Activated T-helper 1 cell treated with anti-CD3 and anti-CD28 coated beads, Interleukin-12 subunit alpha, Interleukin-12 subunit beta, Interleukin-2, Interleukin-4 antibody, amounts not matched to agents 30 ng/mL and 10 ng/mL and 1 ng/mL, durations not matched to agents 14 hours and 24 hours and 36 hours (primary cell): Measurements from ENCODE around the gene LIMS2. TPM values are rescaled to one million over a fixed set of nuclear protein-coding genes. Genes with fewer than 3 reads are reported as not detected.

ENCODE experiments used
- DNase-seq: peaks from one replicate; pipeline ENCODE4 v3.0.0; 2021; ENCODE audit warnings: low spot score
- H3K27ac Mint-ChIP-seq: one replicate; pipeline ENCODE4 v1.8.0; 2021; ENCODE audit warnings: mild to moderate bottlenecking, mixed read lengths
- H3K27me3 Mint-ChIP-seq: one replicate; pipeline ENCODE4 v1.8.0; 2022; ENCODE audit warnings: mild to moderate bottlenecking, moderate library complexity, mixed read lengths; ENCODE audit not compliant: insufficient read depth
- H3K36me3 Mint-ChIP-seq: one replicate; pipeline ENCODE4 v1.8.0; 2021; ENCODE audit warnings: low read depth, mixed read lengths
- H3K4me1 Mint-ChIP-seq: one replicate; pipeline ENCODE4 v1.8.0; 2021; ENCODE audit warnings: low read depth, mixed read lengths
- H3K4me3 Mint-ChIP-seq: one replicate; pipeline ENCODE4 v1.8.0; 2021; ENCODE audit warnings: mild to moderate bottlenecking, moderate library complexity, mixed read lengths
- H3K9me3 Mint-ChIP-seq: one replicate; pipeline ENCODE4 v1.8.0; 2021; ENCODE audit warnings: mixed read lengths
- intact Hi-C: fragments of 100-400 bp; cut with micrococcal nuclease; formaldehyde crosslinking; loops from one replicate; pipeline ENCODE4 v1.15.1; 2024
- total RNA-seq: library from RNA; stranded (reverse); gene quantifications from 2 replicates; pipeline ENCODE4 v1.2.3, GENCODE V29; 2022

Gene LIMS2
- total RNA-seq, 1 donor from 2014 or later = 5.1 TPM

DNA sequence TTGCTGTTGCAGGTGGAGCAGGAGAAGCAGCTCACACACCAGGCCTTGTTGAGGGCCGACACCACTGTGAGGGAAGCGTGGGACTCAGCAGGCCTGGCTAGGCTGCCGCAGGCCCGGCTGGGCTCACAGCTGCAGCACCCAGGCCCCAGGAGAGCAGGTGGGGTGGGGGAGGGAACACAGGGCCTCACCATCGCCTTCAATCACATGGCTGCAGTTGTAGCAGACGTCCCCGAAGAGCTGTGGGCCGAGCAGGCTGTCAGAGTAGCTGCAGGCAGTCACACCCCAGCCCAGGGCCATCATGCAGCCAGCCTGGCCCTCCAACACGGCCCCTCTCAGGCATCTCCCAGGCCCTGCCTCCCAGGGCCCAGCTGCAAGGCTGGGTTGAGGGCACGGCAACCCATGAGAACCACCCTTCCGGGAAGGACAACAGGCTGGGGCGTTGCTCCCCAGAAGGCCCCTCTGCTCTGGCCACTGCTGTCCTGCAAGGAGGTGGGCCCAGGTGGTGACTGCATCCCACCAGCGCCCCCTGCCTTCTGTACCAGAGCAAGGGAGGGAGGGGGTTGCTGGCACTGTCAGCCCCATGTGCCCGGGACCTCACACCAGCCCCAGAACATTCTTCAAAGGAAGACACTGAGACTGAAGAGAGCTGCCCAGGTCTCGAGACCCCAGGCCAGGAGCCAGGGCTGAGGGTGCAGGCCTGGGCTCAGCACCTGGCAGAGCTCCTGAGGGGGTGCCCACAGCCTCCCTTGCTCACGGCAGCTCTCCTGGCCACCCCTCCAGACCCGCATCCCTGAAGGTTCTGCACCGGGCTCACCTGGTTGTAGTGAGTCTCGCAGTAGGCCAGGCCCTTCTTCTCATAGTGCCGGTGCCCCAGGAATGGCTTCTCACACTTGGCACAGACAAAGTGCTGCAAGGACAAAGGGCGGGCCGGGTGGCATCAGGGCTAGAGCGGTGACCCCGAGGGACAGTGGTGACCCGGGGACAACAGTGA lies 35.0 kb downstream of the LIMS2 start:
- Mint-ChIP-seq H3K36me3 (no peaks in the 10 kb centered on the region), H3K4me1 (peaks cover 7% of the 10 kb centered on the region), H3K4me3 (peak overlapping the region; percentile 49), H3K9me3 (no peaks in the 10 kb centered on the region), H3K27me3 (no peaks in the 10 kb centered on the region), H3K27ac (peak overlapping the region; percentile 70)
- intact Hi-C loops = loop anchor here (2.0 to 10.0 kb wide), 2 partner anchors 114 to 316 kb away; partner anchors contain the start of gene IWS1
- no peak for DNase-seq

DNA sequence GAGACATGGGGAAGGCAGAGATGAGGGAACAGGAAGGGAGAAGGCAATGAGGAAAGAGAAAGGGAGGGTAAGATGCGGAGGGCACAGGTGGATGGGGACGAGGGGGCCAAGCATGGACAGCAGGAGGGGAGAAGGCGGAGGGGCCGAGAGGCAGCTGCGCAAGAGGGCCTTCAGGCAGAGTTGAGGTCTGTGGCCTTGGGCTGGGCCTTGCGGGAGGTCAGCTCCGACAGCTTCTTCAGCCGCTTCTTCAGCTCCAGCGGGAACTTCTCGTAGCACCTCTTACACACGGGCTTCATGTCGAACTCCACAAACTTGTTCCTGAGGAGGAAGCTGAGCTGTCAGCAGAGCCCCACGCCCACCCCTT lies 36.2 kb downstream of the LIMS2 start:
- DNase-seq = no peak
- no peak overlapping the region for H3K27ac Mint-ChIP-seq
- no peaks in the 10 kb centered on the region for H3K36me3 Mint-ChIP-seq
- H3K4me3 Mint-ChIP-seq = no peak overlapping the region
- H3K27me3 Mint-ChIP-seq = no peaks in the 10 kb centered on the region
- H3K9me3 Mint-ChIP-seq = no peaks in the 10 kb centered on the region
- peaks cover 7% of the 10 kb centered on the region for H3K4me1 Mint-ChIP-seq
- intact Hi-C loops = no loop called here

DNA sequence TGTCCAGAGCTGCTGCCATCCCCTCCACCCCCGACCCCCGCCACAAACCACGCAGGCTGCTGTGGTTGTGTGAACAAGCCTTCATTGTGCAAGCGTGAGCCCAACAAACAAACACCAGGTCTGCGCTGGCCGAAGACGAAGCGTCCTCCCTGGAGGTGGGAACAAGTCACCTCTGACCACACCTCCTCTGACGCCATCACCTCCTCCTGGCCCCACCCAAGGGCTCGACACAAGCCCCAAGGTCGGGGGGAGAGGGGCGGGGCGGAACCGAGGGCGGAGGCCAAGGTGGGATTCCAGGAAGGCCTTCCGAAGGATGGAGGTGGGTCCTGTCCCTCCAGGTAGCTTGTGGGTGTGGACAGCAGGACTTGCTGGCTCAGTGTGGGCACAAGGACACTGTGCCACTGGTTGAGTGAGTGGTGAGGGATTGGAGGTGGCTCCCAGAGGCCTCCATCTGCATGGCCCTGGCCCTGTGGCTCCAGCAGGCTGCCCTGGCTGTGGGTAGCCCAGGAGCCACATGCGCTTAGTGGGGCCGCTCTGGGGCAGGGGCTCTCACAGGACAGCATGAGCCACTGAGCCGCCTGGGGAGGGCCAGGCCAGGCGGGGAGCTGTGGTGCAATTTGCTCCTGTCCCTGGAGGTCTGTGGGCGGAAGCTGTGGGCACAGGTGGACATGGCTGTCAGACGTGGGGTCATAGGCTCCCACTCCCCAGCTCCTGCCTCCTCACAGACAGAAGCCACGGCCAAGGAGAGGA lies 36.8 kb downstream of the LIMS2 start:
- no peak for DNase-seq
- no peaks in the 10 kb centered on the region for H3K27me3 Mint-ChIP-seq
- peaks cover 7% of the 10 kb centered on the region for H3K4me1 Mint-ChIP-seq
- no peaks in the 10 kb centered on the region for H3K9me3 Mint-ChIP-seq
- H3K27ac Mint-ChIP-seq = no peak overlapping the region
- intact Hi-C loops = no loop called here
- no peak overlapping the region for H3K4me3 Mint-ChIP-seq
- no peaks in the 10 kb centered on the region for H3K36me3 Mint-ChIP-seq

DNA sequence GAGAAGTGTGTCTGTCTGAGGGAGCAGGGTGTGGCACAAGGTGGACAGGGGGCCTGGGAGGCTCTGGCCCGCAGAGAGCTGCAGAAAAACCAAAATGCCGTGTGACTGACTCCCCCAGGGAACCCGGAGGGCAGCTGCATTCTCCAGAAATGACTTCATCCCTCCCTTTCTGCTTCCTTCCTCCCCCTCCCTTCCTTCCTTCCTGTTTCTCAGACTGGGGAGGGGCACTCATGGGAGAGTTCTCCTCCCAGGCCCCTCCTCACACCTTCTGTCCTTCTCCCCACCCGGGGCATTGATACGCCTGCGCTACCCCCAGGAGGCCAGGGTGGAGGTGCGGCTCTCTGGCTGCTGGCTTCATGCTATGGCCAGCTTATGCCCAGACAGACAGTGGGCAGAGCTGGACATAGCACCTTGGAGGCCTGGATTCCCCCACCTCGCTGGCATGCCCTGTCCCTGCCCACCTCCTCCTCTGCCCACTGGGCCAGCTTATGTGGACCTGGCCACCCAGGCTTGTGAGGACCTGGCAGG lies 37.5 kb downstream of the LIMS2 start:
- Mint-ChIP-seq H3K9me3 (no peaks in the 10 kb centered on the region), H3K36me3 (no peaks in the 10 kb centered on the region), H3K4me3 (no peak overlapping the region), H3K27me3 (no peaks in the 10 kb centered on the region), H3K27ac (peak overlapping the region; percentile 35), H3K4me1 (peaks cover 7% of the 10 kb centered on the region)
- DNase-seq = no peak
- intact Hi-C loops = no loop called here

DNA sequence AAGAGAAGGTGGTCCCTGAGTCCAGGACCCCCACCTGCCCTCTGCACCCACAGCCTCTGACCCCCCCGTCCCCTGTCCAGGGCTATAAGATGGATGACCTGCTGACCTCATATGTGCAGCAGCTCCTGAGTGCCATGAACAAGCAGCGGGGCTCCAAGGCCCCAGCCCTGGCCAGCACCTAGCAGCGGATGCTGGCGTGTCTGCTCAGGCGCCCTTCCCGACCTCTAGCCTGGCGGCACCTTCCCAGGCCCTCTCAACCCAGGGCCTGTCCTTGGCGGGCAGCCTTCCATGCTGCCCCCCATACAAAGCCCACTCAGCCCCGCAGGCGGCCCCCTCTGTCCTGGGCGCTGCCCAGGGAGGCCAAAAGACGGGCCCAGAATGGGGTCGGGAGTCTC lies 38.1 kb downstream of the LIMS2 start:
- H3K4me3 Mint-ChIP-seq = no peak overlapping the region
- no peaks in the 10 kb centered on the region for H3K9me3 Mint-ChIP-seq
- peaks cover 7% of the 10 kb centered on the region for H3K4me1 Mint-ChIP-seq
- H3K36me3 Mint-ChIP-seq = no peaks in the 10 kb centered on the region
- intact Hi-C loops = no loop called here
- H3K27me3 Mint-ChIP-seq = no peaks in the 10 kb centered on the region
- H3K27ac Mint-ChIP-seq = no peak overlapping the region
- DNase-seq = no peak

DNA sequence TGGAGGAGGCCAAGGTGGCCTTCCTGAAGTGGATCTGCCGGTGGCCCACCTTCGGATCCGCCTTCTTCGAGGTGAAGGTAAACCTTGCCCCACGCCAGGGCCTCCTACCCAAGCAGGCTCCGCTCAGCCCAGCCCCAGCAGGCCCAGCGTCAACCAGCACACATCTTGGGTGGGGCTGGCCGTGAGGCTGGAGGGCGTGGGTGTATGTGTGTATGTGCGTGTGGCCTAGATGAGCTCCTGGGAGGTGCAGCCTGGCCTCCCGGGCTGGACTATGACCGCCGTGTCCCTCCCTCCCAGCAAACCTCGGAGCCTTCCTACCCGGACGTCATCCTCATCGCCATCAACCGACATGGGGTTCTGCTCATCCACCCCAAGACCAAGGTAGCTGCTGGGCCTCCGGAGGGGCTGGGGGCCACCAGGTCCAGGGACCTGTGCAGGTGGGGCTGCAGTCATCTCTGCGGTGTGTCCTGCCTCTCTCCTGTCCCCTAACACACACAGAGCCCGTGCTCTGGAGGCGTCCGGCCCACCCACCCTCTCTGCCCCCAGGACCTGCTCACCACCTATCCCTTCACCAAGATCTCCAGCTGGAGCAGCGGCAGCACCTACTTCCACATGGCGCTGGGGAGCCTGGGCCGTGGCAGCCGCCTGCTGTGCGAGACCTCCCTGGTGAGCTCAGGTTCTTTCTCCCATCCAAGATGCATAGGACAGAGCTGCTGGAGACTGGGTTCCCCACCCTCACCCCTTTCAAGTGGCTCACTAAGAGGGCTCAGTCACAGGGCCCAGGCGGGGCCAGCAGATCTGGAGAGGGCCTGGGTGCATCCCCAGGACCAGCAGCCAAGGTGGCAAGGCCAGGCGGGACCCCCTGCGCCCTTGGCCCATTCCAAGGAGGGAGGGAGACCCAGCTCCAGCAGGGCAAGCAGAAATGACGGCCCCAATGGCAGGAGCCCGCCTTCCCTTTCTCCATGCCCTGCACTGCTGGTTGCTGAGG lies 38.8 kb downstream of the LIMS2 start:
- Mint-ChIP-seq H3K4me1 (peaks cover 7% of the 10 kb centered on the region), H3K27ac (peak overlapping the region; percentile 40), H3K27me3 (no peaks in the 10 kb centered on the region), H3K9me3 (no peaks in the 10 kb centered on the region), H3K36me3 (no peaks in the 10 kb centered on the region), H3K4me3 (no peak overlapping the region)
- intact Hi-C loops = no loop called here
- no peak for DNase-seq

DNA sequence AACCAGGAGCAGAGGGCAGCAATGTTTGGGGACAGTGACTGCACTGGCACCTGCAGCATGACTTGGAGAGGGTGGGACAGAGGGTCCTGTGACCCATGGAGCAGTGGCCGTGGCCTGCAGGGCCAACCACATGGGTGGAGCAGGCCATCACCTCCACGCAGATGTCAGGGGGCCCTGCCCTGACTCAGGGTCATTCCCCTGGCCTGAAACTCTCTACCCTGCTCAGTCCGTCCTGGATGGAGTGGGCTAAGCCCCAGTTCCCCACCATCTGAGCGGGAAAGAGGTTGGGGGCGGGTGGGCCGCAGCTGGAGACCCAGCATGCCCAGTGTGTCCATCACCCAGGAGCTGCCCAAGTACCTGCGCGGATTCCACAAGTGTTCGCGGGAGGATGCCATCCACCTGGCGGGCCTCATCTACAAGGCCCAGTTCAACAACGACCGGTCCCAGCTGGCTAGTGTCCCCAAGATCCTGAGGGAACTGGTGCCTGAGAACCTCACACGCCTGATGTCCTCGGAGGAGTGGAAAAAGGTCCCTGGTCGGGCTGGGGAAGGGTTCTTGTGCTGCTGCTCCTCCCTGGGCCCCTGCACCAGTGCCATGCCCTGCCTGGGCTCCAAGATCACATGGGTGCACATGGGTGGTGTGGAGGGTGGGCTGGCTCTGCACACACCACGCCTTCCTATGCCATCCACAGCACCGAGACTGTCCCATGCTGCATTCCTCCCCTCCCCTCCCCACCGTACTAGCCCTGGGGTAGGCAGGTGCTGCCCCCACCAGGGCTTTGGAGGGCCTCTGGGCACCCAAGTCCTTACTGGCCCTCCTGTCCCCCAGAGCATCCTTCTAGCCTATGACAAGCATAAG lies 39.7 kb downstream of the LIMS2 start:
- intact Hi-C loops = no loop called here
- Mint-ChIP-seq H3K36me3 (no peaks in the 10 kb centered on the region), H3K9me3 (no peaks in the 10 kb centered on the region), H3K27me3 (no peaks in the 10 kb centered on the region), H3K4me1 (peaks cover 7% of the 10 kb centered on the region), H3K27ac (no peak overlapping the region), H3K4me3 (no peak overlapping the region)
- DNase-seq = no peak

DNA sequence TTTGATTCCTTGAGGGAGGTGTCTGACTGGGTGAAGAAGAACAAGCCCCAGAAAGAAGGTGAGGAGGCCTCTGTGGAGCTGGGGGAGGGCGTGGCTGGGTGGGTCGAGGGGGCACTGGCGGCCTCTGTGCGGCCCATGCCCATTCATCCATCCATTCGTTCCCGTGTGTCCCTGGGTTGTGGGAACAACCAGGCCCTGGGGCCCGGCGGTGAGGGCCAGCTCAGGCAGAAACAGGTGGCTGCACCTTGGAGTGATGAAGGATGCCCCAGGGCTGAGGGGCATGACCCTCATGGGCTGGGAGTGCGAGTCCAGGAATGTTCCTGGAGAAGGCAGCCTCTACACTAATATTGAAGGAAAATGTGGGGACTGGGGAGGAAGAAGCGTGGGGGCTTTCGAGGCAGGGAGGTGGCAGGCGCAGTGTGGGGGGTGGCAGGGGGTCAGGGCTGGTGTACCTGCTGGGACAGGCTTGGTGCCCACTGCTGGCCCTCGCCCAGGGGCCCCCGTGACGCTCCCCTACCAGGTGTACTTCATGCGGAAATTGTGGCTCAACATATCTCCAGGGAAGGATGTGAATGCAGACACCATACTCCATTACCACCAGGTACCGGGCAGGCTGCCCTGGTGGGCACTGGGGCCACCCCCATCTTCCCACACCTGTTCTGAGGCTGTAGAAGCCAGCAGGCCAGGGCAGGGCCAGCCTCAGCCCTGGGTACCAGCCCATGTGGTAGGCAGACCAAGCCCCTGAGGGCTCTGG lies 40.5 kb downstream of the LIMS2 start:
- intact Hi-C loops = no loop called here
- no peaks in the 10 kb centered on the region for H3K9me3 Mint-ChIP-seq
- peaks cover 7% of the 10 kb centered on the region for H3K4me1 Mint-ChIP-seq
- DNase-seq = no peak
- no peak overlapping the region for H3K4me3 Mint-ChIP-seq
- H3K27ac Mint-ChIP-seq = no peak overlapping the region
- peaks cover 3% of the 10 kb centered on the region for H3K27me3 Mint-ChIP-seq
- H3K36me3 Mint-ChIP-seq = no peaks in the 10 kb centered on the region

DNA sequence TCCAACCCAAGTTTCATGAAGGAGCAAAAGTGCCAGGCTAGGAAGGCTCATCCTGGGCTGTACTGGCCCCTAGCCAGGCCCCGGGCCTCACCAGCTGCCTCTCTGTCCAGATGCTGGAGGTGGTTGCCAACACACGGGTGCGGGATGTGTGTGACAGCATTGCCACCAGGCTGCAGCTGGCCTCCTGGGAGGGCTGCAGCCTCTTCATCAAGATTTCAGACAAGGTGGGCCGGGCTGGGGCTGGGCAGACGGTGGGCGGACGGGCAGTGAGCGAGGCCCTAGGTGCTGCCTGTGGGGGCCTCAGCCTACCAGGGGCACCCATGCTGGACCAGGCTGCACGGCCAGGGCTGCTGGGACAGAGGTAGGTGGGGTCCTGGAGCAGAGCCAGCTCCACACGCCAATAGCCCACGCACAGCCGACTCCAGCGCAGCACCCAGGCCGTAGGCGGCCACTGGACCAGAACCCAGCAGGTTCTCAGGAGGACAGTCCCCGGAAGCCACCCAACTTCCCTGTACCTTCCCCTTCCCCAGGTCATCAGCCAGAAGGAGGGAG lies 41.2 kb downstream of the LIMS2 start:
- peaks cover 3% of the 10 kb centered on the region for H3K27me3 Mint-ChIP-seq
- no peak for DNase-seq
- H3K36me3 Mint-ChIP-seq = no peaks in the 10 kb centered on the region
- H3K4me1 Mint-ChIP-seq = peaks cover 7% of the 10 kb centered on the region
- no peak overlapping the region for H3K27ac Mint-ChIP-seq
- no peak overlapping the region for H3K4me3 Mint-ChIP-seq
- intact Hi-C loops = no loop called here
- H3K9me3 Mint-ChIP-seq = no peaks in the 10 kb centered on the region

DNA sequence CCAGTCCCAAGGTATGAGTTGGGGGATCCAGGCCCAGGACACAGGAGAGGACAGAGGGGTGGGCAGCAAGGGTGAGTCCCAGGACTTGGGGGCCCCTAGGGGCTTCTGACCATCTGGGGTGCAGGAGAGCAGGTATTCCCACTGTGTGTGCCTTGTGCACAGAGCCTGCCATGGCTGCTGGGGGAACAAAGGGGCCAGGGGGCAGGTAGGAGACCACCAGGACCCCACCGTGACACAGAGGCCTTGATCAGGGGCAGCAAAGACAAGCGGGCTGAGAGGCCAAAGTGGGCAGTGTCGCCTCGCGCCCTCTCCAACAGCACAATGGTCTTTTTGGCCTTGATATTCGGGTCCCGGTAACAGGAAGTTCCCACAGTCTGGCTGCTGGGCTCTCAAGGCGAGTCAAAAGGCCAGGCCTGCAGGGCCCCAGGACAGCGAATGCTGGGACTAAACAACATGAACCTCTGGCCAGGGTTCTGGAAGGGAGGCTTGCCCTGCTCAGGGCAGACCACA lies 41.7 kb downstream of the LIMS2 start:
- Mint-ChIP-seq H3K9me3 (no peaks in the 10 kb centered on the region), H3K27ac (no peak overlapping the region)

More for the DNA sequence above, 41.7 kb downstream of the LIMS2 start:
- DNase-seq = no peak
- Mint-ChIP-seq H3K27me3 (peaks cover 3% of the 10 kb centered on the region), H3K36me3 (no peaks in the 10 kb centered on the region), H3K4me1 (peaks cover 7% of the 10 kb centered on the region), H3K4me3 (no peak overlapping the region)
- intact Hi-C loops = no loop called here
